Measurements from ENCODE around the gene FAM83E. TPM values are rescaled to one million over a fixed set of nuclear protein-coding genes. Genes with fewer than 3 reads are reported as not detected.
"Not testable (repeated sequence)": the region's sequence is repeated elsewhere in the genome, so short reads cannot be mapped to it uniquely, and the experiment has no call there.

FAM83E gene
- 1 to 10 TPM; 1.5 to 4.1 TPM for total RNA-seq

DNA sequence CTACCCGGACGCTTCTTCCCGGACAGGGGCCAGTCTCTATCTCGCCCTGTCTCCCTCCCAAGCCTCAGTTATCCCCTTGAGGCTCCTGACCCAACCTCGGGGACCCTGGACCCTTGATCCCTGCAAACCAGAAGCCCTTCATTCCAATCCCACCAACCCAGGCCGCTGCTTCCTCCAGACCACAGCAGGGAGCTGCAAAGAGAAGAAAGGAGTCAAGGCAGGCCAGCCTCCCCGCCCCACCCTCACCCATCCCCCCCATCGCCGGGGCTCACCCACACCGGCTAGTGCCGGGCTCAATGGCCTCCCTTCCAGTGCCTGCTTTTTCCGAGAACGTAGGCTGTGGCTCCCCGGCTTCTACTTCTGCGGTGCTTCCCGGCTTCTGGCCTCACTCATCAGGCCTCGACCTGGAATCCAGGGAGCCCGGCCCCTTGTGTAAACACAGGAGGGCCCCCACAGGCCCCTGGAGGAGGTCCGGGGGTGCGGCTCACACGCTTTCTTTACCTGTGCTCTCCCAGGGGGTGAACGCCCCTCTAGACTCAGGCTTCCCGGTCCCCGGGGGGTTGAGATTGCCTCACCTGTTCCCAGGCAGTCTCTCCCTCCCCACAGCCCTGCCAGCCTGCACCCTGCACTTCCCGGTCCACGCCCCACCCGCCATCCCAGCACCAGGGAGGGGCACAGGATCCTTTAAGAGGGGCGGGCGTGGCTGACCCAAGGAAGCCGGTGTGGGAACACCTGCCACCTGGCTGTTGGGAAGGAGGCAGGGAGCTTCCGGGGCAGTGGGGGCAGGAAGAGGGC, at the start of gene FAM83E:
Gene FAM83E, minus strand, starts transcription at position 641 of the 795 bp plus-strand sequence. CDS start 1,704 bp downstream, outside the sequence.
- Mint-ChIP-seq H3K9me3 (ENCODE audit: low read depth) (no peaks in the 10 kb centered on the region), H3K4me3 (peak within 1 kb of the TSS; percentile 6), H3K27me3 (no peaks in the 10 kb centered on the region), H3K27ac (peak within 1 kb of the TSS; percentile 25), H3K36me3 (ENCODE audit: low read depth) (peaks cover 40% of the 10 kb centered on the region), H3K4me1 (peaks cover 22% of the 10 kb centered on the region)
- ChIA-PET POLR2A (interaction anchor here (0.6 to 2.4 kb wide), 7 partner anchors 9 to 121 kb away, joined by 3 to 7 read pairs (median 4); no protein-coding TSS in a partner anchor), CTCF (interaction anchor here (0.6 to 0.7 kb wide), 2 partner anchors 98 to 343 kb away, joined by 4 read pairs; no protein-coding TSS in a partner anchor)
- DNase-seq: peak; percentile 42
- intact Hi-C loops (cut with DNase I, micrococcal nuclease): no loop called here
- ATAC-seq: no peak

DNA sequence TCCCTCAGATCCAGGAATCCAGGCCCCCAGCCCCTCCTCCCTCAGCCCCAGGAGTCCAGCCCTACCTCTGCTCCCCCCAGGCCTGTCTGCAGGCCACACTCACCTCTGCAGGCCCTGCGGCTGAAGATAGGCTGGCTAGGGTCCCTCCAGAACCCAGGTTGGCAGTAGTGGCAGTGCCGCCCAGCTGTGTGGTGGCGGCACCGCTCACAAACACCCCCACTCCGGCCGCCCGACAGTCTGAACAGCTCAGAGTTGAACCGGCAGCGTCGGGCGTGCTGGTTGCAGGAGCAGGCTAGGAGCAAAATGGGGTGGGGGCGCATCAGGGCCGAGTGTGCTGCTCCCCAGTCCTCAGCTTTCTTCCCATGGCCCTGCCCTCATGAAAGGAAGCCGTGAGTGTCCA, 49.6 kb upstream of the FAM83E start:
- CTCF ChIA-PET: no interaction called here
- intact Hi-C loops (cut with DNase I, micrococcal nuclease): loop anchor here in 1 of 2 experiments (5.0 kb wide), 1 partner anchor 73 kb away; no protein-coding TSS in a partner anchor
- no peaks in the 10 kb centered on the region for H3K27me3 Mint-ChIP-seq

DNA sequence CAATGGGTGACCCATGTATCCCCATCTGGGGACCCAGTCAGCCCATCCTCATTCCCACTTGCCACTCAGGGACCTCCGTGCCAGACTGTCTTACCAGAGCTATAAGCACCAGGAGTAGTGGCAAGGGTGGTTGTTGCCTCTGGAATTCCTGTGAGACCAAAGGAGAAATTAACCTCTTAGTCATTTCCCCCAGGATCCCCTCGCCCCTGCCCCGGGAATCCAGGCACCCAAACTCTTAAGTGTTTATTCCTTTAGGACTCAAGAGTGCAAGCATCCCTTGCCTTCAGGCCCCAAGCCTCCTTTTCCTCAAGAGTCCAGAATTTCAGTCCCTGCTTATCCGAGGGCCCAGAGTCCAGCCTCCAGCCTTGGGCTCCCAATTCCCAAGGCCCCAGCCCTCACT, 48.8 kb upstream of the FAM83E start:
- ChIA-PET POLR2A (no interaction called here), CTCF (no interaction called here)
- Mint-ChIP-seq H3K4me1 (peaks cover 7% of the 10 kb centered on the region), H3K27ac (no peak overlapping the region), H3K27me3 (no peaks in the 10 kb centered on the region), H3K9me3 (ENCODE audit: low read depth) (no peaks in the 10 kb centered on the region), H3K36me3 (ENCODE audit: low read depth) (no peaks in the 10 kb centered on the region), H3K4me3 (no peak overlapping the region)
- intact Hi-C loops (cut with DNase I, micrococcal nuclease): loop anchor here in 1 of 2 experiments (5.0 kb wide), 1 partner anchor 74 kb away; no protein-coding TSS in a partner anchor
- no peak for DNase-seq
- no peak for ATAC-seq

More for the DNA sequence above, 49.6 kb upstream of the FAM83E start:
- Mint-ChIP-seq H3K36me3 (ENCODE audit: low read depth) (no peaks in the 10 kb centered on the region), H3K27ac (no peak overlapping the region), H3K4me1 (peaks cover 7% of the 10 kb centered on the region), H3K4me3 (no peak overlapping the region), H3K9me3 (ENCODE audit: low read depth) (peaks cover under 1% of the 10 kb centered on the region)
- ATAC-seq (no peak), DNase-seq (no peak)
- POLR2A ChIA-PET: no interaction called here

DNA sequence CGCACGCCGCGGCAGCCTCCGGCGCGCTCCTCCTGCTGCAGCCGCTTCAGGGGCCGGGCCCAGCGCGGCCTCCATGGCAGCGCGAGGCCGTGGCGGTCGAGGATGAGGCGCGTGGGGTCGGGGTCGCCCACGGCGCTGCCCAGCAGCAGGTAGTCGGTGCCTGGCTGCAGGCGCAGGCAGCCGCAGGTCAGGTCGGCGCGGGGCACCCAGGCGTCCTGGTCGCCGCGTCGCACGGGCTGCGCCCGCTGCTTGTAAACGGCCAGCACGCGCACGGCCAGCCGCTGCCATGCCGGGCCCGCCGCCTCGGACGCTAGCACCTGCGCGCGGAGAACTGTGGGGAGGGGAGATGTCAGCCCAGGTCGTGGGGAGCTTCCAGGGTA, 46.8 kb upstream of the FAM83E start:
- intact Hi-C loops (cut with DNase I, micrococcal nuclease): loop anchor here (1.0 to 5.0 kb wide), 5 partner anchors 15 to 332 kb away; partner anchors contain the start of genes CA11 (in 1 of the 2), GYS1 (in 1 of the 2) and RUVBL2 (in 1 of the 2)
- H3K27me3 Mint-ChIP-seq: no peaks in the 10 kb centered on the region
- H3K4me1 Mint-ChIP-seq: peaks cover 7% of the 10 kb centered on the region
- H3K9me3 Mint-ChIP-seq (ENCODE audit: low read depth): no peaks in the 10 kb centered on the region
- H3K27ac Mint-ChIP-seq: no peak overlapping the region
- H3K4me3 Mint-ChIP-seq: no peak overlapping the region
- ChIA-PET POLR2A (no interaction called here), CTCF (interaction anchor here (0.5 to 0.9 kb wide), 2 partner anchors 51 to 1178 kb away, joined by 3 to 4 read pairs; no protein-coding TSS in a partner anchor)
- ATAC-seq: no peak
- no peaks in the 10 kb centered on the region for H3K36me3 Mint-ChIP-seq (ENCODE audit: low read depth)
- DNase-seq: no peak

DNA sequence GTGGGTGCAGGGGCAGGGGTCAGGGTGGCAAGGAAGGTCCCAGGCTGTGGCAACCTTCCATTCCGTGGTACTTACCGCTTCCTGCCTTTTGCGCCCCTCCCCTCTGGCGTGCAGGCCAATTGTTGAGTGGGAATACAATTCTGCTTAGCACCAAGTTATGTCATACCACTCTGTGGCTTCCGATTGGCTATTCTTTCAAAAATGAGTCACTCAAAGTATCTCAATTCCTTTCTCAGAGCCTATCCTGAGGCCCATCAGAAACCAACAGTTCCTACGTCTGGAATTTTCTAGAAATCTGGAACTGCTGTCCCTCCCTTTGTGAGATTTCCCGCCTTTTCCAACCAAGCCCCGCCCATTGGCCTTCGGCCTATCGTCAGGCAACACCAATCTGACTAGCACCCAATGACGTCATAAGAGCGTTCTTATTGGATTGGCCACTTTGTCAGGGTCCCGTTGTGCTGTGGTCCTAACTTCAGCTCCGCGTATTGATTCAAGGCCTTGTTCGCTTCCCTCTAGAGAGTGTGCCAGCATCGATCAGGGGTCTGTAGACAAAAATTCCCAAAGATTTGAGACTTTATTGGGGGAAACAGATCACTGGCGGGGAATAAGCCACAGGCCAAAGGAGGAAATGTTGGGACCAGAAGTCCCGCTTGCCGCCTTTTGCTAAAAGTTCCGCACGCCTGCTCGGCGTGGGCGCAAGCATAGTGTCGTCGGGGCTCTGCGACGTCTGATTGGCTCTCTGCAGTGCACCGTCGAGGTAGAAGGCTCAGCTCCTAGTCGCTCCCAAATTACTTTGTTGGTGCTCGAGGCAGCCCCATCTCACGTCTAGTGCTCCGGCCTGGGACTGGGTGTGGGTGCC, 46.2 kb upstream of the FAM83E start:
- Mint-ChIP-seq H3K4me1 (peaks cover 7% of the 10 kb centered on the region), H3K4me3 (peak overlapping the region; percentile 10), H3K9me3 (ENCODE audit: low read depth) (no peaks in the 10 kb centered on the region), H3K27ac (peak overlapping the region; percentile 94), H3K36me3 (ENCODE audit: low read depth) (no peaks in the 10 kb centered on the region), H3K27me3 (no peaks in the 10 kb centered on the region)
- ChIA-PET CTCF (interaction anchor here (0.5 to 0.9 kb wide), 2 partner anchors 51 to 1177 kb away, joined by 3 to 4 read pairs; no protein-coding TSS in a partner anchor), POLR2A (no interaction called here)
- peak; percentile 88 for DNase-seq
- ATAC-seq: peak; percentile 94
- intact Hi-C loops (cut with DNase I, micrococcal nuclease): loop anchor here (1.0 to 5.0 kb wide), 5 partner anchors 15 to 332 kb away; partner anchors contain the start of genes CA11 (in 1 of the 2), GYS1 (in 1 of the 2) and RUVBL2 (in 1 of the 2)

DNA sequence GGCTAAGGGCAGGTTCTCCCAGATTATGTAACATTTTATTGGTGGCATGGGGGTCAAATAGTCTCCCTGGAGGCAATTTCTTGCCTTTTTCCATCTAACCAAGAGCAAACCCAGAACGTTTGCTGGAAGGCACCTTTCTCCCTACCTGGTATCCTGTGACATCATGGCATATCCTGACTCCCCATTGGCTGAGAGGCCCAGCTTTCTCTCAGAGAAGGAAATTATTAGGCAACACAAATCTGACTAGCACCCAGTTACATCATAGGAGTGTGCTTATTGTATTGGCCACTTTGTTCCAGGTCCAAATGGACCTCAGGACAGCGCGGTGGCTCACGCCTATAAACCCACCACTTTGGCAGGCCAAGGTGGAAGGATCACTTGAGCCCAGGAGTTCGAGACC, 44.9 kb upstream of the FAM83E start:
- Mint-ChIP-seq H3K9me3 (ENCODE audit: low read depth) (no peaks in the 10 kb centered on the region), H3K27ac (no peak overlapping the region), H3K27me3 (no peaks in the 10 kb centered on the region), H3K4me3 (no peak overlapping the region), H3K36me3 (ENCODE audit: low read depth) (no peaks in the 10 kb centered on the region), H3K4me1 (peaks cover 7% of the 10 kb centered on the region)
- DNase-seq: no peak
- no peak for ATAC-seq
- intact Hi-C loops (cut with DNase I, micrococcal nuclease): loop anchor here (2.0 to 5.0 kb wide), 2 partner anchors 71 to 78 kb away; no protein-coding TSS in a partner anchor
- ChIA-PET POLR2A (no interaction called here), CTCF (interaction anchor here (1.2 kb wide), 1 partner anchor 14 kb away, joined by 3 read pairs; the partner anchor contains the start of gene CA11)

DNA sequence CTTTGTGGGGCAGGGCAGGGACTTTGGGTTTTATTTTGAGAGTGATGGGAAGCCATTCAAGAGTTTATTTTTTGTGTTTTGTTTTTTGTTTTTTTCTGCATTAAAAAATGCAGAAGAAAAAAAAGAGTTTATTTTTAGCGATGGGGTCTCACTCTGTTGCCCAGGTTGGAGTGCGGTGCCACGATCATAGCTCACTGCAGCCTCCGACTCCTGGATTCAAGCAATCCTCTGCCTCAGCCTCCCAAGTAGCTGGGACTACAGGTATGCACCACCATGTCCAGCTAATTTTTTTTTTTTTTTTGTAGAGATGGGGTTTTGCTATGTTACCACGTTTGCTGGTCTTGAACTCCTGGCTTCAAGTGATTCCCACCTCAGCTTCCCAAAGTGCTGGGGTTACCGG, 43.6 kb upstream of the FAM83E start:
- no peak for ATAC-seq
- H3K4me3 Mint-ChIP-seq: no peak overlapping the region

DNA sequence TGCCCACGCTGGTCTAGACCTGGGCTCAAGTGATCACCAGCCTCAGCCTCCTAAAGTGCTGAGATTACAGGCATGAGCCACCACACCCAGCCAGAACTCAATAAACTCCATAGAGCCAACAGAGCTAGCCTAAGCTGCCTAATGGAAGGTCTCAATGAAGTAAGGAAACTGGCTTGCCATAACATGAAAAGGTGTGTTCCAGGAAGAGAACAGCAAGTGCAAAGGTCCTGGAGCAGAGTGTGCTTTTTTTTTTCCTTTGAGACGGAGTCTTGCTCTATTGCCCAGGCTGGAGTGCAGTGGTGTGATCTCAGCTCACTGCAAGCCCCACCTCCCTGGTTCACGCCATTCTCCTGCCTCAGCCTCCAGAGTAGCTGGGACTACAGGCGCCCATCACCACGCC, 43.0 kb upstream of the FAM83E start:
- POLR2A ChIA-PET: not testable (repeated sequence)

More for the DNA sequence above, 43.6 kb upstream of the FAM83E start:
- CTCF ChIA-PET: interaction anchor here (1.4 kb wide), 1 partner anchor 12 kb away, joined by 6 read pairs; the partner anchor contains the start of gene CA11
- POLR2A ChIA-PET: interaction anchor here (0.8 kb wide), 1 partner anchor 173 kb away, joined by 3 read pairs; no protein-coding TSS in a partner anchor
- Mint-ChIP-seq H3K27me3 (no peaks in the 10 kb centered on the region), H3K27ac (no peak overlapping the region), H3K36me3 (ENCODE audit: low read depth) (no peaks in the 10 kb centered on the region), H3K4me1 (peaks cover 7% of the 10 kb centered on the region), H3K9me3 (ENCODE audit: low read depth) (no peaks in the 10 kb centered on the region)
- no peak for DNase-seq
- intact Hi-C loops (cut with DNase I, micrococcal nuclease): no loop called here

DNA sequence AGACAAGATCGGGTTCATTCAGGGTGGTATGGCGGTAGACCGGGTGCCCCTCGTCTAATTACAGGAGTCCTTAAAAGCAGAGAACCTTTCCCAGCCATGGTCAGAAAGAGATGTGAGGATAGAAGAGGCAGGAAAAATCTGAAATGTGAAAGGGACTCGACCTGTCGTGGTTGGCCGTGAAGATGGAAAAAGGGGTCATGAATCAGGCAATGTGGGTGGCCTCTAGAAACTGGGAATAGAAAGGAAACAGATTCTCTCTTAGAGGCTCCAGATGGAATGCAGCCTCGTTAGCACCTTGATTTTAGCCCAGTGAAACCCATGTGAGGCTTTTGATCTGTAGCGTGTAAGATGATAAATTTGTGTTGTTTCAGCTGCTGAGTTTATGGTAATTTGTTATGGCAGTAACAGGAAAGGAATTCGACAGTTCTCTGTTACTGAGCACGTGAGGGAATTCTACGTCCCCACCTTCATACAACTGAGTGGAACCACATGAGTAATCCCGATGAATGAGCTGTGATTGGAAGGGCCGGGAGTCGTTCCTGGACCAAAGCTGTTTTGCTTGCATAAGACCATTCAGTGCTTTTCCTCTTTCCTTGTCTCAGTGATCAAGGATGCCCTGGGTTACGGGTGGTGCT, 42.1 kb upstream of the FAM83E start:
- ChIA-PET CTCF (interaction anchor here (1.4 to 2.3 kb wide), 2 partner anchors 11 to 19 kb away, joined by 5 to 6 read pairs; partner anchors contain the start of gene CA11), POLR2A (no interaction called here)
- Mint-ChIP-seq H3K36me3 (ENCODE audit: low read depth) (no peaks in the 10 kb centered on the region), H3K27ac (no peak overlapping the region), H3K9me3 (ENCODE audit: low read depth) (no peaks in the 10 kb centered on the region), H3K4me1 (peaks cover 14% of the 10 kb centered on the region), H3K27me3 (no peaks in the 10 kb centered on the region), H3K4me3 (no peak overlapping the region)
- intact Hi-C loops (cut with DNase I, micrococcal nuclease): no loop called here
- ATAC-seq: no peak
- no peak for DNase-seq

More for the DNA sequence above, 43.0 kb upstream of the FAM83E start:
- H3K4me1 Mint-ChIP-seq; intact Hi-C loops (cut with DNase I, micrococcal nuclease); H3K4me3 Mint-ChIP-seq; DNase-seq; H3K9me3 Mint-ChIP-seq (ENCODE audit: low read depth); H3K27ac Mint-ChIP-seq; H3K36me3 Mint-ChIP-seq (ENCODE audit: low read depth); H3K27me3 Mint-ChIP-seq; ATAC-seq: not testable (repeated sequence)
- CTCF ChIA-PET: interaction anchor here (1.4 to 2.3 kb wide), 2 partner anchors 12 to 18 kb away, joined by 5 to 6 read pairs; partner anchors contain the start of gene CA11

DNA sequence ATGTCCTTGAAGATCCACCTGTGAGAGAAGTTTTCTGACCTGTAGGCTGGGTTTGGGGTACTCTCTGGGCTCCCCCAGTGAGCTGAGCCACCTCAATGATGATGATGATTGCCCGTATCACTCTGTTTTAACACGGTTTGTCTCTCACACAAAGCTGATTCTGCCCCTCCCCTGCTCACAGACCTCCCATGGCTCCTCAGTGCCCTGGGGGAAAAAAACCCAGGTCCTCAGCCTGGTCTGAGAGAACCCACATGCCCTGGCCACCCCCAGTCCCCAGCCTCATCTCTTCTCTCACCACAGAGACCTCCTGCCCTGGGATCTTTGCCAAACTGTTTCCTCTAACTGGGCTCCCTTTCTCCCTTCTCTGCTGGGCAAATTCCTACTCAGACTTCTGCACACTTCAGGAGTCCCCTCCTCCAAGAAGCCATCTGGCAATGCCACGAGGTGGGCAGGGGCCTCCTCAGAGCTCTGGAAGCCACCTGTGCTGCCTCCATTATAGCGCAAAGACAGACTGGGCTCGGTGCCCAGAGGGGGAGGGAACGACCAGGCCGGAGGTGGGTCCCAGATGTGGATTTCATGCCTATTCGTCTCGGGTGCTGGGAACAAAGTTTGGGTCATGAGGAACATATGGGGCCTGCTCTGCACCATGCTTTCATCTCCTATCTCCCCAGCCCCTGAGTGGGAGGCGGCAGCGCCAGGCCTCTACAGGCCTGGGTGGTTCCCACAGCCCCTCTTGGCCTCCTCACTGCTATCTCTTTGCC, 39.6 kb upstream of the FAM83E start:
- peaks cover 16% of the 10 kb centered on the region for H3K4me1 Mint-ChIP-seq
- no peak overlapping the region for H3K27ac Mint-ChIP-seq
- ATAC-seq: no peak
- ChIA-PET CTCF (no interaction called here), POLR2A (no interaction called here)
- intact Hi-C loops (cut with DNase I, micrococcal nuclease): no loop called here
- no peaks in the 10 kb centered on the region for H3K36me3 Mint-ChIP-seq (ENCODE audit: low read depth)
- H3K27me3 Mint-ChIP-seq: no peaks in the 10 kb centered on the region
- no peak for DNase-seq
- no peak overlapping the region for H3K4me3 Mint-ChIP-seq
- H3K9me3 Mint-ChIP-seq (ENCODE audit: low read depth): no peaks in the 10 kb centered on the region
